Activated CD8-positive, alpha-beta T cell treated with anti-CD3 and anti-CD28 coated beads, Interleukin-2, amount 10 ng/mL, durations not matched to agents 7 days and 5 days (primary cell): Measurements from ENCODE around the gene EFNA3. TPM values are rescaled to one million over a fixed set of nuclear protein-coding genes. Genes with fewer than 3 reads are reported as not detected.
A peak's percentile ranks its signal among the peaks of the same experiment; 100 is the strongest.

Source experiments
- ATAC-seq: fragments of 150-1000 bp; cut with Tn5 transposase; one replicate; pipeline ENCODE4 v1.10.0; 2021; ENCODE audit warnings: moderate library complexity
- CTCF ChIA-PET: fragments of 350-600 bp; sonication (Branson Sonifier 250); formaldehyde crosslinking; loops from one replicate; lab custom pipeline; 2021; ENCODE audit warnings: antibody characterized with exemption; lab: Charles Lee
- POLR2A ChIA-PET: fragments of 350-600 bp; sonication (Branson Sonifier 250); formaldehyde crosslinking; loops from one replicate; lab custom pipeline; 2021; ENCODE audit warnings: antibody characterized with exemption; lab: Charles Lee
- DNase-seq: peaks from one replicate; pipeline ENCODE4 v3.0.0-alpha.2; 2020
- H3K27ac Mint-ChIP-seq: one replicate; pipeline ENCODE4 v1.8.0; 2021; ENCODE audit warnings: mild to moderate bottlenecking, mixed read lengths
- H3K27me3 Mint-ChIP-seq: one replicate; pipeline ENCODE4 v1.8.0; 2021; ENCODE audit warnings: low read depth, mixed read lengths
- H3K36me3 Mint-ChIP-seq: one replicate; pipeline ENCODE4 v1.8.0; 2021; ENCODE audit warnings: low read depth, mixed read lengths
- H3K4me1 Mint-ChIP-seq: one replicate; pipeline ENCODE4 v1.8.0; 2021; ENCODE audit warnings: low read depth, mixed read lengths
- H3K4me3 Mint-ChIP-seq: one replicate; pipeline ENCODE4 v1.8.0; 2021; ENCODE audit warnings: mild to moderate bottlenecking, mixed read lengths
- H3K9me3 Mint-ChIP-seq: one replicate; pipeline ENCODE4 v1.8.0; 2022; ENCODE audit warnings: mixed read lengths; ENCODE audit not compliant: insufficient read depth
- total RNA-seq, 2 experiments: library from RNA; stranded (reverse); gene quantifications; one replicate each; pipeline ENCODE4 v1.2.3, GENCODE V29; 2021

Gene EFNA3
- total RNA-seq, 2 experiments from 2014 or later: 3.8 to 5.5 TPM

DNA sequence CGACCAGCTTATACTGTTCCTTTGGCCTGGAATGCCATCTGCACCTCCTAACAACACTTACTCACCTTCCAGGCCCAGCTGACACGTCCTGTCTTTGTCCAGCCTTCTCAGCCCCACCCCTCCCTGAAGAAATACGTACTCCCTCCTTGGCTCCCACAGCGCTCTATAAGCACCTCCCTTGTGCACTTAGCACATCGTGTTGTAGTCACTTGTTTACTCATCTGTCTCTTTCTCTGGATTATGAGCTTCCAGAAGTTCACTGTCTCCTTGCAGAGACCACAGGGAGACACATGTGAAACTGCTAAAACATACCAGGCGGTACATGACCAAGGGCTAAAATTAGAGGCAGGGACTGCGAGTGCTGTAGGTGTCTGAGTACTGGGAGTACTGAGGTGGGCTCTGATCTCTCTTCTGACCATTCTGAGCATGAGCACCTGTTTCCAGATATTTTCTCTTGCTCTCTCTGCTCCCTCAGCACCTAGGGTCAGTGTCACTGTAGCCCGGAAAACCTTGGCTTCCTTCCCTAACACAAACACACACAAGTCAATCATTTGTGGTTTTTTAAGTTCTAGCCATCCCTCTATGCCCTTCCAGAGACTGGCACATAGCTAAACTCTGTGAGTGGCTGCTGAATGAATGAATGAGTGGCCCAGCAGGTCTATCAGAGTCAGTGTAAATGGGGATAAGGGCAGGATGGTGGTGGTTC, 39.9 kb upstream of the EFNA3 start:
- H3K36me3 Mint-ChIP-seq: no peaks in the 10 kb centered on the region
- no peak for ATAC-seq
- CTCF ChIA-PET: interaction anchor here (1.0 to 12.9 kb wide), 7 partner anchors 18 to 46 kb away, joined by 3 to 205 read pairs (median 4); partner anchors contain the start of genes ADAM15 and EFNA4
- DNase-seq: no peak
- H3K27me3 Mint-ChIP-seq: peaks cover 26% of the 10 kb centered on the region
- H3K4me3 Mint-ChIP-seq: no peak overlapping the region
- no peaks in the 10 kb centered on the region for H3K9me3 Mint-ChIP-seq
- peaks cover 10% of the 10 kb centered on the region for H3K4me1 Mint-ChIP-seq
- no peak overlapping the region for H3K27ac Mint-ChIP-seq
- POLR2A ChIA-PET: interaction anchor here (0.6 kb wide), 1 partner anchor 134 kb away, joined by 3 read pairs; no protein-coding TSS in a partner anchor

DNA sequence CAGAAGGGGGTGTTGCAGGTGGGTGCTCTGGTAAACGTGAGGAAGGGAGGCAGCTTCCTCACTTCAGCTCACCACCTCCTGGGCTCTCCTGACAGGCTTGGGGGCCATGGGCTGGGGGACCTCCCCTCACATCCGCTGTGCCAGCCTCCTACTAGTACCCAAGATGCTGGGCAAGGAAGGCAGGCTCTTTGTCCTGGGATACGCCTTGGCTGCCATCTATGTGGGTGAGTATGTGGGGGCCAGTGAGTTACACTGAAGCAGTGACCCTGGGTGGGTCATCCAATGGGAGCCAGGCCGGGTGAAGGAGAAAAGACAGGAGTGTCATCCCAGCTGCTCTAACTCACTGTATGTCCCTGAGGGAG, 39.3 kb upstream of the EFNA3 start:
- H3K9me3 Mint-ChIP-seq: no peaks in the 10 kb centered on the region

DNA sequence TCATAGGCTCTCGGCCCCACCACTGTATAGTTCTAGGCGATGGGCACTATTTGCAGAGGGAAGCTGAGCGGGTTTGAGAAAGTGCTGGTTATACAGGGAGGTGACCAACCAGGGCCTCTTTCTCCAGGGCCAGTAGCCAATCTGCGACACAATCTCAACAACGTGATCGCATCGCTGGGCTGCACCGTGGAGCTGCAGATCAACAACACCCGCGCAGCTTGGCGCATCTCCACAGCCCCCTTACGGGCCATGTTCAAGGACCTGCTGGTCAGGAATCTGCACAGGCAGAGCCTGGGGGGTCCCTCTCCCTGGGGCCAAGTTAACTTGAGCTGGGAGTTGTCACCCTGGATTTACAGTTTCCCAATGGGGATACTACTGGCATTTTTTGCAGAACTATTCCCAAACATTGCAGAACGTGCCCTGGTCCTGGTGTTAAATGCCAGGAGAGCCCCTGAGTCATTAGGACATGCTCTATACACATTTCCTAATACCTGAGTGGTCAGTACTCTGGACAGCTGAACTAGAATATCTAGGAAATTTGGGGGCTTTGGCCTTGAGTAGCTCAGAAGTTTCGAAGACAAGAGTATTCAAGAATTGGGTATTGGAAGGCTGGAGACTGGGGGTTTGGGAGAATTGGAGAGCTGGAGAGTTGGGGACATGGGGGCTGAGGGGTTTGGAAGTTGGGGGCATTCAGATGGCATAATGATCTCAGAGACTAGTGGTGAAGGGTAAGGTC, 38.1 kb upstream of the EFNA3 start:
- no peak for ATAC-seq

More for the DNA sequence above, 39.3 kb upstream of the EFNA3 start:
- ChIA-PET POLR2A (interaction anchor here (0.6 kb wide), 1 partner anchor 135 kb away, joined by 3 read pairs; no protein-coding TSS in a partner anchor), CTCF (interaction anchor here (1.0 to 12.9 kb wide), 4 partner anchors 18 to 46 kb away, joined by 3 to 205 read pairs (median 4); partner anchors contain the start of genes ADAM15 and EFNA4)
- Mint-ChIP-seq H3K27me3 (peaks cover 21% of the 10 kb centered on the region), H3K27ac (no peak overlapping the region), H3K4me1 (peaks cover 10% of the 10 kb centered on the region), H3K36me3 (no peaks in the 10 kb centered on the region), H3K4me3 (no peak overlapping the region)
- DNase-seq (no peak), ATAC-seq (no peak)

DNA sequence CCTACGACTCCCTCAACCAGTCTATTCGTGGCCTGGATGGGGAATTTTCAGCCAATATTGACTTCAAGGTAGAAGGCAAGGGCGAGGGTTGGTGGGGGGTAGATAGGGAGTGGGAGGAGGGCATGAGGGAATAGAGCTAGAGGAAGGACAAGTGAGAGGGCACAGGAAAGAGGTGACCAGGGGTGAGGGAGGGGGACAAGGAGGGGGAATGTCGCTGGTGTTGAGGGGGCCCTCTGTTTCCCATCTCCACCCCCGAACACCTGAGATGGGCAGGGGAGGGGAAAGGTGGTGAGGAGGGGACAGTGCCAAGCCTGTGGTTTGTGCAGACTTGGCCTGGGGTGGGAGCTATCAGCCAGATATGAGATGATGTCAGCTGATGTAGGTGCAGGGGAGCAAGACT, 35.8 kb upstream of the EFNA3 start:
- Mint-ChIP-seq H3K36me3 (no peaks in the 10 kb centered on the region), H3K27ac (no peak overlapping the region), H3K9me3 (no peaks in the 10 kb centered on the region), H3K4me3 (no peak overlapping the region), H3K4me1 (peaks cover 23% of the 10 kb centered on the region), H3K27me3 (peaks cover 15% of the 10 kb centered on the region)
- POLR2A ChIA-PET: no interaction called here
- CTCF ChIA-PET: interaction anchor here (1.7 to 12.9 kb wide), 5 partner anchors 9 to 48 kb away, joined by 4 to 205 read pairs (median 14); partner anchors contain the start of genes ADAM15, DCST1, DCST2 and EFNA4
- ATAC-seq: no peak
- no peak for DNase-seq

More for the DNA sequence above, 38.1 kb upstream of the EFNA3 start:
- Mint-ChIP-seq H3K36me3 (no peaks in the 10 kb centered on the region), H3K9me3 (no peaks in the 10 kb centered on the region), H3K27ac (no peak overlapping the region), H3K27me3 (peaks cover 20% of the 10 kb centered on the region), H3K4me1 (peaks cover 21% of the 10 kb centered on the region), H3K4me3 (no peak overlapping the region)
- ChIA-PET POLR2A (no interaction called here), CTCF (interaction anchor here (2.8 to 12.9 kb wide), 3 partner anchors 16 to 44 kb away, joined by 11 to 205 read pairs (median 48); partner anchors contain the start of genes ADAM15 and EFNA4)
- no peak for DNase-seq

DNA sequence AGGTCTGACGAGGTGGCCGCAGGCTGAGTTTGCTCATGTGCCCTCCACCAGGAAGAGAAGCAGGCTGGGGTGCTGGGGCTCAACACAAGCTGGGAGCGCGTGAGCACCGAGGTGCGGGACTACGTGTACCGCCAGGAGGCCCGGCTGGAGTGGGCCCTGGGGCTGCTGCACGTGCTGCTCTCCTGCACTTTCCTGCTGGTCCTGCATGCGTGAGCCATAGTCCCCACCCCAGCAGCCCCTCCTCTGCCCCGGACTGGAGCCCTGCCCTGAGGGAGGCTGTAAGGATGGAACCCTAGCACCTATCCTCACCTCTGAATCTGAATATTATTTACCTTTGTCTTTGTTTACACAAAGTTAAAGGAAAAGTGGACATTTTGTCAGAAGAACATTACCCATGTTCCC, 35.3 kb upstream of the EFNA3 start:
- Mint-ChIP-seq H3K4me3 (no peak overlapping the region), H3K27ac (no peak overlapping the region), H3K4me1 (peaks cover 23% of the 10 kb centered on the region), H3K36me3 (no peaks in the 10 kb centered on the region), H3K9me3 (no peaks in the 10 kb centered on the region), H3K27me3 (peaks cover 10% of the 10 kb centered on the region)
- DNase-seq (no peak), ATAC-seq (no peak)
- ChIA-PET POLR2A (interaction anchor here (0.9 kb wide), 1 partner anchor 50 kb away, joined by 3 read pairs; the partner anchor contains the start of gene LENEP), CTCF (interaction anchor here (0.7 to 12.9 kb wide), 15 partner anchors 9 to 483 kb away, joined by 3 to 205 read pairs (median 7); partner anchors contain the start of genes ADAM15, DCST1, DCST2 and EFNA4)

DNA sequence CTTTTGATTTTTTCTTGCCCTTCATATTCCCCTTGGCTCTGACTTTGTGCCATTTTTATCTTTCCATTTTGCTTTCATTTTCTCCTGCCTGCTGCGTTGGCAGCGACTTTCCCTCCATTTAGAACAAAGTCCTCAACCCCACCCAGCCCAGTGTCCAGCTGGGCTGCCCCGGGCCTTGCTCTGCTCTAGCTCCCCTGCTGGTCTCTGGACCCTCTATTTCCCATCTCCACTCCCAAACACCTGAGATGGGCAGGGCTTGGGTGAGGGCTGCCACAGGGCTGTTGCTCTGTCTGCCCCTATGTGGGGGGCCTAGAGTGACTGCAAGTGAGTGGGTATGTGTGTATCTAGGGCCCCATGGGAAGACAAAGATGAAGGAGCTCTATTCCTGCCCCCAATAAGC, 34.8 kb upstream of the EFNA3 start:
- no peaks in the 10 kb centered on the region for H3K36me3 Mint-ChIP-seq

DNA sequence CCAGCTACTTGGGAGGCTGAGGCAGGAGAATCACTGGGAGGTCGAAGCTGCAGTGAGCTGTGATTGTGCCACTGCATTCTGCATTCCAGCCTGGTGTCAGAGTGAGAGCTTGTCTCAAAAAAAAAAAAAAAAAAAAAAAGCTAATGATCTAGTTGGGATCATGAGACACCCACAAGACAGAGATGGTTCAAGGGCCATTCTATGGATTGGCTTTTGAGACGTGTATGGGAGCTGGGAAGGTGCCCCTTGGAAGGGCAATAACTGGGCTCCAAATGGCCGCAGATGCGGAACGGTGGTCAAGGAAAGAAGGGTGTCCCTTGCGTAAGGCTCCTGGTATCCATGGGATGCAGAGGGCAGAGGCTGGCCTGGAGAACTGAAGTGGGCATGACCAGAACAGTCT, 34.3 kb upstream of the EFNA3 start:
- ChIA-PET POLR2A (no interaction called here), CTCF (interaction anchor here (0.9 to 12.9 kb wide), 18 partner anchors 10 to 927 kb away, joined by 3 to 205 read pairs (median 6); partner anchors contain the start of genes ADAM15, DCST1, DCST2 and EFNA4)
- no peaks in the 10 kb centered on the region for H3K9me3 Mint-ChIP-seq
- no peak overlapping the region for H3K4me3 Mint-ChIP-seq
- peaks cover 13% of the 10 kb centered on the region for H3K4me1 Mint-ChIP-seq
- no peak overlapping the region for H3K27ac Mint-ChIP-seq
- DNase-seq (no peak), ATAC-seq (no peak)
- no peaks in the 10 kb centered on the region for H3K36me3 Mint-ChIP-seq
- H3K27me3 Mint-ChIP-seq: peaks cover 6% of the 10 kb centered on the region

More for the DNA sequence above, 34.8 kb upstream of the EFNA3 start:
- ChIA-PET POLR2A (interaction anchor here (0.9 kb wide), 1 partner anchor 50 kb away, joined by 3 read pairs; the partner anchor contains the start of gene LENEP), CTCF (interaction anchor here (0.7 to 12.9 kb wide), 16 partner anchors 10 to 484 kb away, joined by 3 to 205 read pairs (median 6); partner anchors contain the start of genes ADAM15, DCST1, DCST2 and EFNA4)
- Mint-ChIP-seq H3K9me3 (no peaks in the 10 kb centered on the region), H3K4me3 (no peak overlapping the region), H3K27me3 (peaks cover 6% of the 10 kb centered on the region), H3K4me1 (peaks cover 19% of the 10 kb centered on the region), H3K27ac (no peak overlapping the region)
- DNase-seq (no peak), ATAC-seq (no peak)

DNA sequence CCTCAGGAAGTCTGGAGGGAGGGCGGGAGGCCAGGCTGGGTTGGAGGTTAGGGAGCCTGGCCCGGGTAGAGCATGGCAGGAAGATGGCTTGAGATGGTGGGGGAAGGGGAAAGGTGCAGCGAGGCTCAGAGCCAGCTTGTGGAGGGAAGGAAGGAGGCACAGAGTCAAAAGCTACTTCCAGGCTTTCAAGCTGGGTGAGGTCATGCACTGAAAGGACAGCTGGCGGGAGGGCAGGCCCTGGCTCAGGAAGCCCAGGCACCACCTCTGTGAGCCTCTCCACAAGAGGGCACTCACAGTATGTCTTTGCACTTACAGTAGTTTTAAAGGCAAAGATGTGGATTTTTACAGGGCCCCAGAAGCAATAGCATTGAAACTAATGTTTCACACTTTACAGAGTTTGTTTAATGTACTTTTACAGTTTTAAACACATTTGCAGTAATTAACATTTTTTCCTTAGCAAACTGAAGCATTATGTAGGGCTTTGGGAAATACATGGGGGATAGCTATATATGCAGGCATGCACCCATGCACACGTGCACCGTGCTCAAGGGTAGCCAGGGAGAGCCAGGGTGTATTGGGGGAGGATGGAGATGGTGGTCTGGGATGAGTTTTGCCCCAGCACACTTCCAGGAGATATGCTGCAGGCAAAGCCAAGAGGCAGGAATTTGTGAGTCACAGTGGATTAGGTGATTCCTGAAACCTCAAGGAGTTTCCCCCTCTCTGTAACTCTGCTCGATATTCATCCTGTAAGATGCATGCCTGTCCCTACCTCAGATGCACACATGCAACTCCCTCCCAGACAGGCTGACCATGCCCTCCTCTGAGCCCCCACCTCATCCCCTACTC, 33.6 kb upstream of the EFNA3 start:
- no peak overlapping the region for H3K4me3 Mint-ChIP-seq
- peaks cover 18% of the 10 kb centered on the region for H3K4me1 Mint-ChIP-seq
- peaks cover 6% of the 10 kb centered on the region for H3K27me3 Mint-ChIP-seq
- ATAC-seq (peak; percentile 96), DNase-seq (peak; percentile 81)
- CTCF ChIA-PET: interaction anchor here (0.9 to 12.9 kb wide), 18 partner anchors 11 to 926 kb away, joined by 3 to 205 read pairs (median 6); partner anchors contain the start of genes ADAM15, DCST1, DCST2 and EFNA4
- H3K27ac Mint-ChIP-seq: peak overlapping the region; percentile 47
- H3K36me3 Mint-ChIP-seq: no peaks in the 10 kb centered on the region
- H3K9me3 Mint-ChIP-seq: no peaks in the 10 kb centered on the region
- POLR2A ChIA-PET: interaction anchor here (0.9 kb wide), 1 partner anchor 17 kb away, joined by 3 read pairs; no protein-coding TSS in a partner anchor

DNA sequence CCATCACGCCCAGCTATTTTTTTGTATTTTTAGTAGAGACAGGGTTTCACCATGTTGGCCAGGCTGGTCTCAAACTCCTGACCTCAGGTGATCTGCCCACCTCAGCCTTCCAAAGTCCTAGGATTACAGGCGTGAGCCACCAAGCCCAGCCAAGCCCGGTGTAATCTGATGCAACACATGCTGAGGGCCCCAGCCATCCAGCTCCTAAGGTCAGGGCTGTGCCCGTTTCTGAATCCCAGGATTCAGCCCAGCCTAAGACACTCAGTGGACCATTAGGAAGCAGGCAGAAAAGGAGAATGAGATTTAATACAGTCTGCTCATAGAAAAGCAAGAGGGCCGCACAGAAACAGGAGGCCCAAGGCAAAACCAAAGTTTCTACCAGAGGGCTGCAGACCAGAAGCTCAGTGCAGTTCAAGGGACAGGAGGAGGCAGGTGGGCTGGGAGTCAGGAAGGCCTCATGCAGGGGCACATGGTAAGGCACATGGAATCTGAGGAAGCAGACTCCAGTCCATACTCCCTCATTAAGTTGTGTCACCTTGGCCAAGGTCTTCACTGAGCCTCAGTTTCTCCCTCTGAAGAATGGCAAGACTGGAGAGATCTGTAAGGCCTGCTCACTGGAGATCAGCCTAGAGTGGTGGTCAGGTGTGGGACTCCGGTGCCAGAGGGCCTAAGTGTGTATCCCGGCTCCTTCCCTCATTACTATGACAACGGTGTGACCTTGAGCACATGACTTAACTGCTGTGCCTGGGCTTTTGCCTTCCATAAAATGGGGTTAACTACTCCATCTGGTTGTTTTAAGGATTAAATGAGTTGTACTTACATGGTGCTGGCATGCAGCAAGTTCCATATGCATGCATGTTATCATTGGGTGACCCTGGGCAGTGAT, 29.9 kb upstream of the EFNA3 start:
- Mint-ChIP-seq H3K9me3 (no peaks in the 10 kb centered on the region), H3K27ac (no peak overlapping the region), H3K27me3 (peaks cover 3% of the 10 kb centered on the region), H3K4me1 (peaks cover 44% of the 10 kb centered on the region), H3K4me3 (no peak overlapping the region), H3K36me3 (no peaks in the 10 kb centered on the region)
- ChIA-PET CTCF (interaction anchor here (0.8 to 12.9 kb wide), 4 partner anchors 8 to 66 kb away, joined by 3 to 205 read pairs (median 36); partner anchors contain the start of genes ADAM15, EFNA4 and FLAD1), POLR2A (no interaction called here)
- ATAC-seq (no peak), DNase-seq (no peak)
